Suprapubic skin (tissue), 4 donors: ENCODE results near the gene NCAPG2.

Experiments
- CTCF ChIP-seq, 2 donors: fragments of 200-600 bp in 1 of 2; fragments of 450-650 bp in 1 of 2; sonication (generic) in 1 of 2; IDR thresholded peaks; one replicate each; pipeline ENCODE4 v1.5.1; 2016 to 2019; ENCODE audit warnings: antibody characterized with exemption in 2 of 2, mild to moderate bottlenecking in 1 of 2, moderate library complexity in 1 of 2
- EP300 ChIP-seq: sonication (generic); formaldehyde crosslinking; IDR thresholded peaks from one replicate; pipeline ENCODE4 v1.6.1; 2017; ENCODE audit warnings: antibody characterized with exemption
- POLR2A ChIP-seq, 2 donors: fragments of 450-650 bp; IDR thresholded peaks; one replicate each; pipeline ENCODE4 v1.6.1; 2017; ENCODE audit warnings: antibody characterized with exemption in 2 of 2, mild to moderate bottlenecking in 2 of 2, moderate library complexity in 2 of 2
- POLR2AphosphoS5 ChIP-seq, 3 donors: sonication (generic); formaldehyde crosslinking; IDR thresholded peaks; one replicate each; pipeline ENCODE4 v1.6.1; 2017; ENCODE audit warnings: antibody characterized with exemption in 3 of 3

- TF ChIP-seq CTCF (IDR thresholded peaks at IDR 0.05): no peak
- TF ChIP-seq POLR2AphosphoS5 (IDR thresholded peaks at IDR 0.05): no peak
- no peak for TF ChIP-seq POLR2A (IDR thresholded peaks at IDR 0.05)
- no peak for TF ChIP-seq EP300
Measured at GRCh38 chr7:158584407-158584806, 120.2 kb downstream of the NCAPG2 start.
